HG03097 (cell line): Measurements from ENCODE around the gene SUPT4H1.

Experiments used
- ATAC-seq: cut with Tn5 transposase; IDR thresholded peaks from one replicate; pipeline ENCODE4 v1.9.1; 2021; ENCODE audit not compliant: unreplicated experiment, low FRiP score

The SUPT4H1 gene

DNA sequence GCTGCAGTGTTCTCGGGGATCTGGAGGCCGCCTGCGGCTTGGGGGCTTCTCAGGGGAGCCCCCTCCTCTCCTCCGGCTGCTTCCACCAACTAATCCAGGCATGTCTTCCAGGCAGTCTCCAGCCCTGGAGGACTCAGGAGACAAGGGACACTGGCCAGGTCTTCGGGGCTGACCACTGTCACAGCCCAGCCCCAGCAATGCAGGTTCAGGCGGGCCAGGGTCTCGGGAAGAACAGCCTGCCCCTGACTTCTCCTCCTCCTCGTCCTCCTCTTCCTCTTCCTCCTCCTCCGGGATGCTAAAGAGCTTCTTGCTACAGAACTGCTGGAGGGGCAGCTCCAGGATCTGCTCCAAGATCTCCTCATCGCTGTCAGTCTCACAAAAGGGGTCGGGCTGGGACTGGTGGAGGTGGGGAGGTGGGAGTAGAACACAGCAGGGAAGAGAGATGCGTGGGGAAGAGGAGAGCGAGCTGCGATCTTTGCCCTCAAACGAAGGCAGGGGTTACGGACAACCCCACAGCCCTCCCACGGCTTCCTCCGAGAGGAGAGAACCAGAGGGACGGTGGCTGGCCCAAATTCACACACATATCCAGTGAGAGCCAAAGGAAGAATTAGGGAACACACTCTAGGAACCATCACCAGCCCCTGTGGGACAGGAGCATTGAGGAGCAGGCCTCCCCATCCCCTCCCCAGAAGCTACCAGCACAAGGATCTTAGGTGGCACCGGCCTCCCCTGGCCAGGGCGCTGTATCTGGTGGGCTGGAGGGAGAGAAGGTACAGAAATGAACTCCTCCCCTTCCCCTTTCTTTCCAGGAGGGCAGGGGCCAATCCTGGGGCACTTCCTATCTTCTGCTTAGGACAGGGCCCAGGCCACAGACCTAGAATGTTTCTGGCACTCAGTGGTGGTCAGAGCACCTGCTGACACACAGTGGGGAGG is 42.8 kb downstream of the SUPT4H1 start:
- no peak for ATAC-seq

DNA sequence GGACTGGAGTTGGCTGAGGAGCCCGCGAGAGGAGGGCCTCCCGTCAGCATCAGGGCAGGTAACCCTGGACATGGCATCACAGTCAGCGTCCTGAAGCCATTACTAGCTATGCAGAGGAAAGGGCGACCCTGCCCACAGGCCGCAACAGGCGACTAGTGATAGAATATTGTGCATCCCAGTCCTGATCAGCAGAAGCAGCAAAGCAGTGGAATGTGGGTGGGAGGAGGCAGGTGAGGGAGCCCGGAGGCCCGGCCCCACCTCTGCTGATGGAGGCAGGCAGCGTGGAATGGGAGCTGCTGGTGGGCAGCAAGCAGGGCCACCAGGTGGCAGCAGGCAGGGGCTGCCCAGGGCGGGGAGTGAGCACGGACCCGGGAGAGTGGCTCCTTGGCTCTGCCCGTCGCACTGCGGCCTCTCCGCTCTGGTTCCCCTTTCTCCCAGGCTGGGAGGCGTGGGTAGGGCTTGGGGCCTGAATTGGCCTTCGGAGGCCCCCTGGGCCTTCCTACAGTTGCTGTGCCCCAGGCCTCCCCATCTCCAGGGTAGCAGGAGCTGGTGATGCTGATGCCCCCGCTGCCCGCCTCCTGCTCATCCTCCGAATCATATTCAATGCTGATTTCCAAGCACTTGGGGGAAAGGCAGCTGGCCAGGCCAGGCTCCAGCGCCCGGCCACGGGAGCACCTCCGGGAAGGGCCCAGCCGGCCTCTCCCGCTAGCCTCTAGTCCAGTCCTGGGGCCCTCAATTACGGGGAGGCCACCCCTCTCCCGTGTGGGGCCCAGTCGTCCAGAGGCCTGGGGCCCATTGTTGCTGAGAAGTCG is 43.6 kb downstream of the SUPT4H1 start:
- ATAC-seq = no peak

DNA sequence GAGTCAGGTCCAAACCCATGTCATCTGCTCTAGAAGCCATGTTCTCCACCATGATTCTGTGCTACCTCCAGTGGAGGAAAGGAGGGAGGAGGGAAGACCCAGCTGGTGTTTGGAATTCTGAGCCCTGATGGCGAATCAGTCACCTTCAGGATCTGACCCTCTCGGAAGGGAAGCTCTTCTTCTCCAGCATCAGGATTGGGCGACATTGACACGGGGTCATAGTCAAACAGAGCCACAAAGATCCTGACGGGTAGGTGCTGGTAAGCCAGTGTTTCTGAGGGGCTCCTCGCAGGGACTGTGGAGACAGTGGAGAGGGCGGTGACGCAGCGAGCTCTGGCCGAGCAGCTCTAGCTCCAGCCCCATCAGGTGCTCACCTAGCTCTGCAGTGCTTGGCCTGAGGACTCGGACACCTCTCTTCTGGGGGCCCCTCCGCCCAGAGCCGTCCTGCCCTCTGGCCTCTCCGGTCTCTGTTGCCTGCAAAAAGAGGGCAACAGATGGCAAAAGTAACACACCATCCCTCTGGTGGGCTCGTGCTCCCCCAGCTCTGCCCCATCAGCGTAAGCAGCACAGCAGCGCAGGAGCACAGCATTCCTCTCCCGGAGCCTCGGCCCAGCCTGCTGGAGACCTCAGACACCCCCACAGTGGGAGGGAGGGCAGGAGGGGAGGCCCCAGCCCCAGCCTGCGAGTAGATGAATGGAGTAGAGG is 44.4 kb downstream of the SUPT4H1 start:
- ATAC-seq = no peak

DNA sequence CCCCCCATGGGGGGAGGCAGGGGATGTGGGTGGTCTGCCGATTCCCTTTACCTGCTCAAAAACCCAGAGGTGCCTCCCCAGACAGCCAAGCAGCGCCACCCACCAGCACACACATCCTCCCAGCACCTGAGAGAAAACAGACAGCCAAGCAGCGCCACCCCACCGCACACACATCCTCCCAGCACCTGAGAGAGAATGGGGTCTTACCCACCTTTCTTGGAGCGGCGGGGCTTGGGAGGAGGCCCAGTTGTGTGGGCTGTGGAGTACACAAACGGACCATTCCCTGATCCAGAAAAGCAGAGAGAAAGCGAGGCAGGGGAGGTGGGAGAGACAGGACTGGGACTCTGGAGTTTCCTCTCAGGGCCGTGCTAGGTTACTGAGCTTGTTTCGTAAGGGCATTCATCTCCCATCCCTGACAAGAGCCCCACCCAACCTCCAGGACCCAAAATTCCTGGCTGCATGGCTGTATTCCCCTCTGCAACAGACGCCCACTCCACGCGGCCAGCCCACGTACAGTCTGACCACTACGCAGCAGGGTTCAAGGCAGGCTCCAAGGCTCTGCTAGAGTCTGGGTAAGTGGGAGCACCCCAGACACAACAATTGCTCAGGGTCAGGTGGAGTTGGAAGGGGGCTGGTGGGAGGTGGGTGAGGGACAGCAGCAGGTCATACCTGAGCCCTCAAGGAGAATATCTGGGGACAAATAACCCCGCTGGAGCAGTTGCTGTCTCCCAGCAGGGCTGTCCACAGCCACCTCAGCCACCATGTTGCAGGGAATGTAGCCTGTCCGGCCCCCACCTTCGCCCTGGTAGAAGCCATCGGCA is 45.7 kb downstream of the SUPT4H1 start:
- ATAC-seq = no peak

DNA sequence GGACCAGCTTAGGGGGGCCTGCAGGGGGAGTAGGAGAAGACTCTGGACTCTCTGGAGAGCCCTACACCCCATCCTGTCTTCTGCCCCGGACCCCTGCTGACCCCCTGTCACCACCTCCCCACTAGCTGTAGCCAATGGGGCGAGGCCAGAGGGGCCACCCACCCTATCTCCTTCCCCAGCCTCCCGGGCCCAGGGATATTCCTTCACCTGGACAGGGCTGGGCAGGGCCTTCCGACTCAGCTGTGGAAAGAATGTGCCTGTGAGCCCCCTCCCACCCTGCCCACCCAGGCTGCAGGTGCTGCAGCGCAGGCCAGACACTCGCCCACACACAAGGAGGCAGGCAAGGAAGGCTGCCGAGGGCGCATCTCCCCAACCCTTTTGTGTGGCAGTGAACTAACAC is 46.4 kb downstream of the SUPT4H1 start:
- ATAC-seq = no peak

DNA sequence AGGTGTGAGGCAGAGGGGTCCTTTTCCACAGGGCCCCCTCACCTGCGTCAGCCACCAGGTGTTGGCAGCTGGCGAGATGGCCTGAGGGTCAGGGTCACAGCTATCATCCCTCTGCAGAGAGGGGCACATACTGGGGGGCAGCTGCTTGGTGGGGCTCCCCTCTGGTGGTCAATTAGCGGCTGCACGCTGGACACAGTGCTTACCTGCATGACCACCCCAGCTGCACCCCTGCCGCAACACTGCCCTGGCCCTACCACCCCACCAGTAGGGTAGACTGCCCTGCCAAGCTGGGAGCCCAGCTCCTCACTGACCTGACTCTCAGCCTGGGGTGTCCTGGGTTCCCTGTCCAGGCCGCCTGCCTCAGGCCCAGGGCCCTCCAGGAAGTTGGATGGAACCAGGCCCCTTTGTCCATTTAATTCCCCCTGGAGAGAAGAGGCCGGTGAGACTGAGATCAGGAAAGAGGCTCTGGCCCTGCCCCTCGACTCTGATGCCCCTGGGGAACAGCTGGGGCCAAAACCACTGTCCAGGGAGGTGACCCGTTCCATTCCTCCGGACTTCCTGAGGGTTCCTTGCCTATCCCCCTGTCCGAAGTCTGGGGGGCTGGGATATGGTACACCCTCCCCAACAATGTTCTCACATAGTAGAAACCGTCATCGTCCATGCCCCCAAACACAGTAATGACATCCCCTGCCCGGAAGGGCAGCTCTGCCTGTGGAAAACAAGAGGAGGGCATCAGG is 47.1 kb downstream of the SUPT4H1 start:
- ATAC-seq = no peak

DNA sequence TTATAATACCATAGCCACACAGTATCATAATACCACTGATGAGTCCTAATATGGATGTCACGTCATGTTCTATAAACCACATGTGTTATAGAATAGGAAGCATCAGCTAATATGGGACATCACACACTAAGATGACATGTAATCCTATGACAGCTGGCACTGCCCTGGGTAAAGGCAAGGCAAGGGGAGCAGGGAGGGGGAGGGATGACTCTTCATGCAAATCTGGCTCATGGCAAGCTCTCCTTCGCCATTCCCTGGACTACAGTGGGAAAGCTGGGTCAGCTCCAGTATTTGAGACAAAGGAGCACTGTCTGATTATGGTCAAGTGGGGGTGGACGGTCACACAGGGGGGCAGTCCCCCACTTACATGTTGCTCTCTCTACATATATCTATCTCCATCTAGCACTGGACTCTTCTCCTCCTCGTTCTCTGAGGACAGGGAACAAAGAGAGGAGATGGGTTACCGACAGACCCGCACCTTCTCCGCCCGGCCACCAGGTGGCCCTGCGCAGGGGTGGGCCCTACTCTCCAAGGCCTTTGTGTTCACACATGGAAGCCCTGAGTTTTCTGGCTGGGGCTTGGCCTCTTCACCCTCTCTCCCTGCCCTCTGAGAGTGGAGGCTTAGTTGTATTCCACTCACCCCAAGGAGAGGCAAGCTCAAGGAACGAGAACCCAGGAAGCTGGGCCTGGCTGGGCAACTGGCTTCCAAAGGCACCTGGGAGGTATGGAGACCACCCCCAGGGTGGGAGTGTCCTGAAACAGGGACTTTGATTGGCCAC is 47.8 kb downstream of the SUPT4H1 start:
- ATAC-seq = no peak

DNA sequence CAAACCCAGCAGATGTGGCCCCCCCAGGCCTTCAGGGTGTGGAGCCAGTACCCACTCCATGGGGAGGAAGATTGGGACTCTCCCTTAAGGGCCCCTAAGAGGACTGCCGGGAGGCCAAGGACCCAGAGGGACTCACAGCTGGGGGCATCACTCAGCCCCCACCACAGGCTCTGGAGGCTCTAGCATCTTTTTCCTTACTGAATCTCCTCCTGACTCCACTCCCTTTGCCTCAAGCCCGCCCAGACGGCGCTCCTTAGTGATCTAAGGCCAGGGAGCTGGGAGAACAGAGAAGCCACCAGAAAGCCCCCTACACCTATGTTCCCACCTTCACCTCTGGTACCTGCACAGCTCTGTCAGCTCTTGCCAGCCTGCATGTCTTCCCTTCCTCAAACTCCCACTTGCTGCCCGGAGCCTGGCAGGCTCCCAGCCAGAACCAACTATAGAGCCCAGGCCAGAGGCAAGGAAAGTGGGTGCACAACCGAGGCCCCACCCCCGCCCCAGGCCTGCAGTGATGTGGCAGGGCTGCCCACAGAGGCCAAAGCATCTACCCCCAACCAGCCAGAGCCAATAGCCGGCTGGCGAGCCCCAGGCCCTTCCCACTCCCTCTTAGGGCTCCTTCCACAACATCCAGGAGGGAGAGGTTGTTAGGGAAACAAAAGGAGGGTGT is 48.9 kb downstream of the SUPT4H1 start:
- no peak for ATAC-seq

DNA sequence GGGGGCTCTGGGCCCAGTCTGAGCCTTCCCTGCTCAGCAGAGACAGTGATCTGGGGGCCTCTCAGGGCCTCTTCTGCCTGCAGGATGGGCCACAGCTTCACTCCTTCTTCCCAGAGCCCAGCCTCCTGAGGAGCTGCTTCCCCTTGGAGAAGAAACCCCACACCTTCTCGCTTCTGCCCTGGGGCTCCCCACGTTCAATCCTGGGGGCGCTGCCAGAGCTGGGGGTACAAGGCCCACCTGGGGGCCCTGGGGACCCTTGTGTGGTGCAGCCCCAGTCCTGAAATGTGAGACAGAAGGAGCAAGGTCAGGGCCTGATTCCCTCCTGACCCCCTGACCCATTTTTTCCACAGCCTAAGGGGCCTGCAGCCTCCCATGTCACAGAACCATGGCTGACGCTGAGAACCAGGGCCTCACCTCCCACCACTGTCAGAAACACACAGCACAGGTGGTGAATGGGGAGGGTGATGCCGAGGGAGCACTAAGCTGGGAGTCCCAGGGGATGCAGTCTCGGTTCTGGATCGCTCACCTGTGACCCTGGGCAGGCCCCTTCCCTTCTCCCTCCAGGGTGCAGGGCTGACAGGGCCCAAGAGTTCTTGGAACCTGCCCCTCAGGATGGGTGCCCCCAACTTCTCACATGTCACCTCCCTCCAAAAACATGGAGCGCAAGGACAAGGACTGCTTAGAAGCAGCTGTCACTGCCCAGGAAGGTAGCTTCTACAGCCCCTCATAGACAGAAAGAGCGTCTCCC is 49.7 kb downstream of the SUPT4H1 start:
- no peak for ATAC-seq

DNA sequence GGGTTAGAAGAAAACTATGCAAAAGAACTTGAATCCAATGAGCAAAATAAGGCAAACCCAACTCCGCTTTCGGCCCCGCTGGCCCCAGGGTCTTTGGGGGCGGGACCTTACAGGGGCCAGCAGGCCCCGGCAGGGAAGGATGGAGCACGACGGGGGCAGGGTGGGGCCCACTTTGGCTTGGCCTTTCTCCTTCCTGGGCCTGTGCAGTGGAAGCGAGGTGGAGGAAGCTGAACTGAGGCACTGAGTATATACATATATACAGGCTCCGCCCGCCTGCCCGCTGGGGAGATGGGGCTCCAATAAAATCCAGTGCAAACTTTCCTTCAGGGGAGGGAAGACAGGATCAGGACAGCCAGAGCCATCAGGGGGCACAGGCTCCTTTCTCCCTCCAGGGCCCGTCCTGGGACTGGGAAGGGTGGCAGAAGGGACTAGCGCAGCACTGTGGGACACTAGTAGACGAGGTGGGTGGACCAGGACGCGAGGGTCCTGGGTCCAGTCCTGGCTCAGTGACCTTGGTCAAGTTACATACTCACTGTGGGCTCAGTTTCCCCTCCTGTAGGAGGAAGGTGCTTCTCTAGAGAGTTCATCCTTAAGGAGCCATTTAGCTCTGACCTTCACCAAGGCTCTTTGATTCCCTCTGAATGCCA is 50.4 kb downstream of the SUPT4H1 start:
- ATAC-seq = no peak

DNA sequence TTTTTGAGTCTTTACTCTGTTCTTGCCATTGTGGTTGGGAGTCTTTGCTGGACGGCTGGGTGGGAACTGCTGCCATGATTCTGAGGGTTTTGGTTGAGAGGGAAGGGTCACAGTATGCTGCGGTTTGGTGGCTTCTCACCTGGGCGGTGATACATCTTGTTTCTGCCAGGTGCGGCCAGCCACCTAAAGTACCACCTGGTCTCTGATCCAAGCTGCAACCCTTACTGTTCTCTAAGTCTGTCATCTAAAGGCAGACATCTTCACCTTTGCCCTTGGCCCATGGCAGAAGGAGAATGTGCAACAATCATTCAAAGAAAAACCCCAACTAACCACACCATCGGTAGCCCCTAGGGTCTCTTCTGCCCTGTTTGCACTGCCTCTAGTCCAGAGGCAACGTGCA is 51.7 kb downstream of the SUPT4H1 start:
- no peak for ATAC-seq
